Measurements from ENCODE around the gene BCL7C. TPM values are rescaled to one million over a fixed set of nuclear protein-coding genes. Genes with fewer than 3 reads are reported as not detected.

BCL7C gene
- total and polyA plus RNA-seq, 2 of the 13 experiments (the other 11 are each of a cell fraction or from before 2014, with no cell fraction given), result 17.7 to 33.8 TPM

DNA sequence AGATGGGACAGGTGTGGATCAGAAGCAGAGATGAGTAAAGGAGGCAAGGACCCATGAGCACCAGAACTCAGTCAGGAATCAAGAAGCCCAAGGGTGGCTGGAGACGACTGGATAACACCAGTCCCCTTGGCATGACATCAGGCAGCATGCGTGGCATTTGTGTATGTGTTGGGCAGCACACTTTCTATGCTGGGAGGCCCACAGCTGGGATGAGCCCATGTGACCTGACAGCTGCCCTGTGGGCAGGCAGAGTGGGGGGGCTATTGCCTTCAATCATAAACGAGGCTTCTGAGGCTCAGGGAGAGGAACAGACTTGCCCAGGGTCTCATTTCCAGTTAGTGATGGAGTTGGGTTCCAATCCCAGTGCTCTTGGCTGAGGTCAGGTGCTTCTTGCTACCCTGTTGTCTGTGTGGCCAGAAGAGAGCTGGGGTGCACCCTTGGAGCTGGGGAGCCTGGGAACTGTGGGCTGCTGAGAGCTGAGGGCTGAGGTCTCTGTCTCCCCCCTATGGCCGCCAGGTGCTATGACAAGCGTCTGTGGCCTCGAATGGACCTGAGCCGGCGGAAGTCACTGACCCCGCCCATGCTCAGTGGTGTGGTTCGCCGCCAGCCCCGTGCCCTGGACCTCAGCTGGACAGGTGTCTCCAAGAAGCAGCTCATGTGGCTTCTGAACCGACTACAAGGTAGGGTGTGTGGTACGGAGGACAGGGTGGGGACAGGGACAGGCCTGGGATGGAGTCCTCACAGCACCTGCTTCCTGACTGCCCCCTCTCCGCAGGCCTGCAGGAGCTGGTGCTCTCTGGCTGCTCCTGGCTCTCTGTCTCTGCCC, 47.9 kb upstream of the BCL7C start (continued):
- TF ChIP-seq, protein P1, sequence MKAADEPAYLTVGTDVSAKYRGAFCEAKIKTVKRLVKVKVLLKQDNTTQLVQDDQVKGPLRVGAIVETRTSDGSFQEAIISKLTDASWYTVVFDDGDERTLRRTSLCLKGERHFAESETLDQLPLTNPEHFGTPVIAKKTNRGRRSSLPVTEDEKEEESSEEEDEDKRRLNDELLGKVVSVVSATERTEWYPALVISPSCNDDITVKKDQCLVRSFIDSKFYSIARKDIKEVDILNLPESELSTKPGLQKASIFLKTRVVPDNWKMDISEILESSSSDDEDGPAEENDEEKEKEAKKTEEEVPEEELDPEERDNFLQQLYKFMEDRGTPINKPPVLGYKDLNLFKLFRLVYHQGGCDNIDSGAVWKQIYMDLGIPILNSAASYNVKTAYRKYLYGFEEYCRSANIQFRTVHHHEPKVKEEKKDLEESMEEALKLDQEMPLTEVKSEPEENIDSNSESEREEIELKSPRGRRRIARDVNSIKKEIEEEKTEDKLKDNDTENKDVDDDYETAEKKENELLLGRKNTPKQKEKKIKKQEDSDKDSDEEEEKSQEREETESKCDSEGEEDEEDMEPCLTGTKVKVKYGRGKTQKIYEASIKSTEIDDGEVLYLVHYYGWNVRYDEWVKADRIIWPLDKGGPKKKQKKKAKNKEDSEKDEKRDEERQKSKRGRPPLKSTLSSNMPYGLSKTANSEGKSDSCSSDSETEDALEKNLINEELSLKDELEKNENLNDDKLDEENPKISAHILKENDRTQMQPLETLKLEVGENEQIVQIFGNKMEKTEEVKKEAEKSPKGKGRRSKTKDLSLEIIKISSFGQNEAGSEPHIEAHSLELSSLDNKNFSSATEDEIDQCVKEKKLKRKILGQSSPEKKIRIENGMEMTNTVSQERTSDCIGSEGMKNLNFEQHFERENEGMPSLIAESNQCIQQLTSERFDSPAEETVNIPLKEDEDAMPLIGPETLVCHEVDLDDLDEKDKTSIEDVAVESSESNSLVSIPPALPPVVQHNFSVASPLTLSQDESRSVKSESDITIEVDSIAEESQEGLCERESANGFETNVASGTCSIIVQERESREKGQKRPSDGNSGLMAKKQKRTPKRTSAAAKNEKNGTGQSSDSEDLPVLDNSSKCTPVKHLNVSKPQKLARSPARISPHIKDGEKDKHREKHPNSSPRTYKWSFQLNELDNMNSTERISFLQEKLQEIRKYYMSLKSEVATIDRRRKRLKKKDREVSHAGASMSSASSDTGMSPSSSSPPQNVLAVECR (CRISPR knock-in tag; IDR thresholded peaks at IDR 0.05; ENCODE audit: borderline replicate concordance), result peak; percentile 79; the same call in 1 of the 2 replicates
- TF ChIP-seq MED13 (CRISPR knock-in tag; IDR thresholded peaks at IDR 0.05), result no peak
- no peak for TF ChIP-seq ZKSCAN5 (CRISPR knock-in tag; IDR thresholded peaks at IDR 0.05)
- TF ChIP-seq, protein P2, sequence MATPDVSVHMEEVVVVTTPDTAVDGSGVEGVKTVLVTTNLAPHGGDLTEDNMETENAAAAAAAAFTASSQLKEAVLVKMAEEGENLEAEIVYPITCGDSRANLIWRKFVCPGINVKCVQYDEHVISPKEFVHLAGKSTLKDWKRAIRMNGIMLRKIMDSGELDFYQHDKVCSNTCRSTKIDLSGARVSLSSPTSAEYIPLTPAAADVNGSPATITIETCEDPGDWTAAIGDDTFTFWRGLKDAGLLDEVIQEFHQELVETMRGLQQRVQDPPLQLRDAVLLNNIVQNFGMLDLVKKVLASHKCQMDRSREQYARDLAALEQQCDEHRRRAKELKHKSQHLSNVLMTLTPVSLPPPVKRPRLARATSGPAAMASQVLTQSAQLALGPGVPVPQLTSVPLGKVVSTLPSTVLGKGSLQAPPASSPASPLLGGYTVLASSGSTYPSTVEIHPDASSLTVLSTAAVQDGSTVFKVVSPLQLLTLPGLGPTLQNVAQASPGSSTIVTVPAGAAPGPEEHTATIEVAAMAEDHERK (CRISPR knock-in tag; IDR thresholded peaks at IDR 0.05; ENCODE audit: low read depth), result no peak
- peak; percentile 48; the same call in 1 of the 2 replicates for TF ChIP-seq SP5 (CRISPR knock-in tag; IDR thresholded peaks at IDR 0.05; ENCODE audit: borderline replicate concordance, low read depth)
- TF ChIP-seq, protein P3, sequence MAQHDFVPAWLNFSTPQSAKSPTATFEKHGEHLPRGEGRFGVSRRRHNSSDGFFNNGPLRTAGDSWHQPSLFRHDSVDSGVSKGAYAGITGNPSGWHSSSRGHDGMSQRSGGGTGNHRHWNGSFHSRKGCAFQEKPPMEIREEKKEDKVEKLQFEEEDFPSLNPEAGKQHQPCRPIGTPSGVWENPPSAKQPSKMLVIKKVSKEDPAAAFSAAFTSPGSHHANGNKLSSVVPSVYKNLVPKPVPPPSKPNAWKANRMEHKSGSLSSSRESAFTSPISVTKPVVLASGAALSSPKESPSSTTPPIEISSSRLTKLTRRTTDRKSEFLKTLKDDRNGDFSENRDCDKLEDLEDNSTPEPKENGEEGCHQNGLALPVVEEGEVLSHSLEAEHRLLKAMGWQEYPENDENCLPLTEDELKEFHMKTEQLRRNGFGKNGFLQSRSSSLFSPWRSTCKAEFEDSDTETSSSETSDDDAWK (CRISPR knock-in tag; IDR thresholded peaks at IDR 0.05), result no peak
- no peak for TF ChIP-seq ZFP1 (CRISPR knock-in tag; IDR thresholded peaks at IDR 0.05)
- TF ChIP-seq ZNF543 (CRISPR knock-in tag; IDR thresholded peaks at IDR 0.05), result peak; percentile 61; the same call in 1 of the 2 replicates
- TF ChIP-seq RELA (CRISPR knock-in tag; IDR thresholded peaks at IDR 0.05), result no peak
- no peak for TF ChIP-seq KDM1A (CRISPR knock-in tag; IDR thresholded peaks at IDR 0.05)
- TF ChIP-seq ZNF446 (CRISPR knock-in tag; IDR thresholded peaks at IDR 0.05), result no peak
- TF ChIP-seq ZNF383 (CRISPR knock-in tag; IDR thresholded peaks at IDR 0.05; ENCODE audit: borderline replicate concordance), result 0 out of 2 replicates have a peak, but pooled peaks have one; percentile 32
- peak; percentile 81 for TF ChIP-seq TBX2 (CRISPR knock-in tag; IDR thresholded peaks at IDR 0.05; ENCODE audit: borderline replicate concordance)
- peak; percentile 34; the same call in 1 of the 2 replicates for TF ChIP-seq KAT8 (CRISPR knock-in tag; IDR thresholded peaks at IDR 0.05)
- TF ChIP-seq, protein P4, sequence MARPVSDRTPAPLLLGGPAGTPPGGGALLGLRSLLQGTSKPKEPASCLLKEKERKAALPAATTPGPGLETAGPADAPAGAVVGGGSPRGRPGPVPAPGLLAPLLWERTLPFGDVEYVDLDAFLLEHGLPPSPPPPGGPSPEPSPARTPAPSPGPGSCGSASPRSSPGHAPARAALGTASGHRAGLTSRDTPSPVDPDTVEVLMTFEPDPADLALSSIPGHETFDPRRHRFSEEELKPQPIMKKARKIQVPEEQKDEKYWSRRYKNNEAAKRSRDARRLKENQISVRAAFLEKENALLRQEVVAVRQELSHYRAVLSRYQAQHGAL (CRISPR knock-in tag; IDR thresholded peaks at IDR 0.05; ENCODE audit: not compliant biosample characterization), result no peak
- TF ChIP-seq SAP130 (CRISPR knock-in tag; IDR thresholded peaks at IDR 0.05; ENCODE audit: low read depth), result peak; percentile 85
- TF ChIP-seq EZH2 (conservative IDR thresholded peaks at IDR 0.05; ENCODE audit: low read depth, low read length), result no peak
- 0 out of 2 replicates have a peak, but pooled peaks have one; percentile 14 for TF ChIP-seq ZNF772 (CRISPR knock-in tag; IDR thresholded peaks at IDR 0.05)
- TF ChIP-seq ARNTL (CRISPR knock-in tag; IDR thresholded peaks at IDR 0.05), result peak; percentile 55; the same call in 1 of the 2 replicates
- TF ChIP-seq ZNF138 (CRISPR knock-in tag; IDR thresholded peaks at IDR 0.05; ENCODE audit: low read depth), result no peak
- no peak for TF ChIP-seq TMF1 (CRISPR knock-in tag; IDR thresholded peaks at IDR 0.05; ENCODE audit: low read depth)
- TF ChIP-seq, protein P5, sequence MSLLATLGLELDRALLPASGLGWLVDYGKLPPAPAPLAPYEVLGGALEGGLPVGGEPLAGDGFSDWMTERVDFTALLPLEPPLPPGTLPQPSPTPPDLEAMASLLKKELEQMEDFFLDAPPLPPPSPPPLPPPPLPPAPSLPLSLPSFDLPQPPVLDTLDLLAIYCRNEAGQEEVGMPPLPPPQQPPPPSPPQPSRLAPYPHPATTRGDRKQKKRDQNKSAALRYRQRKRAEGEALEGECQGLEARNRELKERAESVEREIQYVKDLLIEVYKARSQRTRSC (CRISPR knock-in tag; IDR thresholded peaks at IDR 0.05; ENCODE audit: low read depth), result no peak

All from HepG2 (cell line).